HEK293 (cell line): ENCODE results near the gene CABP4.

Experiments
- FEZF1 ChIP-seq: fragments of 450-650 bp; formaldehyde crosslinking; IDR thresholded peaks from 2 replicates; pipeline ENCODE4 v1.5.1; 2016; ENCODE audit warnings: missing biosample characterization, missing genetic modification characterization
- HOXC10 ChIP-seq: sonication (generic); formaldehyde crosslinking; IDR thresholded peaks from 2 replicates; pipeline ENCODE4 v1.8.1; 2023; ENCODE audit warnings: mild to moderate bottlenecking, missing genetic modification reagents
- OVOL3 ChIP-seq: fragments of 450-650 bp; formaldehyde crosslinking; IDR thresholded peaks from 2 replicates; pipeline ENCODE4 v1.5.1; 2016; ENCODE audit warnings: missing biosample characterization, missing genetic modification characterization
- ZNF621 ChIP-seq: fragments of 450-650 bp; formaldehyde crosslinking; IDR thresholded peaks from 2 replicates; pipeline ENCODE4 v1.5.1; 2017; ENCODE audit warnings: missing biosample characterization, missing genetic modification characterization
- TF ChIP-seq, protein P1 (sequence below): fragments of 450-650 bp; formaldehyde crosslinking; IDR thresholded peaks from 2 replicates; pipeline ENCODE4 v1.5.1; 2016; ENCODE audit warnings: missing biosample characterization, missing genetic modification characterization

DNA sequence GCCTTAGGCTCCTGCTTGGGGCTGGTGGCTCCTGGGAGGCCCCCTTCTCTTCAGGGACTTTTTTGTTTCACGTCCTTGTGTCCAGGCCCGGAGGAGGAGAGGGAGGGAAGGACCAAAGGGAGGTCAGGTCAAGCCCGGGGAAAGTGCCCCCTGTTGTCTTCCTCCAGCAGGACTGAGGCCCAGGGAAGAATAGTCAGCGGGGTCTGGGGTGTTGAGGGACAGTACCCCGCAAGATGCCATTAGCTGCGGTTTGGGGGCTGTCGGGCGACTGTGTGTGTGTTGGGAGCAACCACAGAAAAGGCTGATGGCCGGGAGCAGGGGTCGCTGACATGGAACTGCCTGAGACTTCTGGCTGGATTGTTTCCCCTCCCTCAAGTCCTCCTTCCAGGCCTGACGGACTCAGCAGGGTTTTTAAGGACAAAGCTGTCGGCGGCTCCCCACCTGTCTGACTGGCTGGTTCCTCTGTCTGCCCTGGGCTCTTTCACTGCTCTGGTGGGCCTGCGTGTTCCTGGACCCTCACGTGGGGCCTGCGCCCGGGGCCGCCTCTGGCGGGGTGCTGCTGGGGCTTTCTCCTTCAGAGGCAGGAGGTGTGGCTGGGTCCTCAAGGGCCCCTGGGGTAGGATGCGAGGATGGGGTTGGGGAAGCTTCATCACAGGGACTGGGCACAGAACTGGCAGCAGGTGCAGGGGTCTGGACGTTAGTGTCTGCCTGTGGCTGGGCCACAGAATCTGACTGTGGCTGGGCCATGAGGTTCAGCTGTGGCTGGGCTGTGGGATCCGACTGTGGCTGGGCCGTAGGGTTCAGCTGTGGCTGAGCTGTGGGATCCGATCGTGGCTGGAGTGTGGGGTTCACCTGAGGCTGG lies 4.1 kb upstream of the CABP4 start:
- no peak for TF ChIP-seq OVOL3 (tag by site-specific recombination)
- no peak for TF ChIP-seq HOXC10 (CRISPR knock-in tag)
- TF ChIP-seq ZNF621 (tag by site-specific recombination), result no peak
- TF ChIP-seq, protein P1, sequence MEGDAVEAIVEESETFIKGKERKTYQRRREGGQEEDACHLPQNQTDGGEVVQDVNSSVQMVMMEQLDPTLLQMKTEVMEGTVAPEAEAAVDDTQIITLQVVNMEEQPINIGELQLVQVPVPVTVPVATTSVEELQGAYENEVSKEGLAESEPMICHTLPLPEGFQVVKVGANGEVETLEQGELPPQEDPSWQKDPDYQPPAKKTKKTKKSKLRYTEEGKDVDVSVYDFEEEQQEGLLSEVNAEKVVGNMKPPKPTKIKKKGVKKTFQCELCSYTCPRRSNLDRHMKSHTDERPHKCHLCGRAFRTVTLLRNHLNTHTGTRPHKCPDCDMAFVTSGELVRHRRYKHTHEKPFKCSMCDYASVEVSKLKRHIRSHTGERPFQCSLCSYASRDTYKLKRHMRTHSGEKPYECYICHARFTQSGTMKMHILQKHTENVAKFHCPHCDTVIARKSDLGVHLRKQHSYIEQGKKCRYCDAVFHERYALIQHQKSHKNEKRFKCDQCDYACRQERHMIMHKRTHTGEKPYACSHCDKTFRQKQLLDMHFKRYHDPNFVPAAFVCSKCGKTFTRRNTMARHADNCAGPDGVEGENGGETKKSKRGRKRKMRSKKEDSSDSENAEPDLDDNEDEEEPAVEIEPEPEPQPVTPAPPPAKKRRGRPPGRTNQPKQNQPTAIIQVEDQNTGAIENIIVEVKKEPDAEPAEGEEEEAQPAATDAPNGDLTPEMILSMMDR (tag by site-specific recombination), result no peak
- no peak for TF ChIP-seq FEZF1 (tag by site-specific recombination)
